H54 (cell line): ENCODE measurements around the gene TOP1.

Experiments used
- DNase-seq: peaks from one replicate; pipeline ENCODE4 v3.0.0; 2011; ENCODE audit warnings: low spot score, mixed read lengths; ENCODE audit not compliant: insufficient read length
- FAIRE-seq: peaks from 3 replicates; lab custom pipeline; 2011; peaks lifted over from hg19 to GRCh38; lab: Jason Lieb, UNC
- POLR2A ChIP-seq: IDR thresholded peaks from 2 replicates; pipeline ENCODE4 v1.6.1; 2011; ENCODE audit warnings: low read depth, mild to moderate bottlenecking, low read length

Gene TOP1

GRCh38 chr20:41011551-41012067, 17.0 kb upstream of the TOP1 start:
- FAIRE-seq (no peak), DNase-seq (no peak)
- no peak for TF ChIP-seq POLR2A

GRCh38 chr20:41014561-41015088, 14.0 kb upstream of the TOP1 start:
- no peak for TF ChIP-seq POLR2A
- DNase-seq = no peak
- no peak for FAIRE-seq

- DNase-seq (no peak), FAIRE-seq (no peak)
- no peak for TF ChIP-seq POLR2A
Measured at GRCh38 chr20:41017448-41018042, 11.1 kb upstream of the TOP1 start.

GRCh38 chr20:41018153-41018552, 10.5 kb upstream of the TOP1 start:
- DNase-seq (no peak), FAIRE-seq (no peak)
- TF ChIP-seq POLR2A = no peak

GRCh38 chr20:41023549-41023948, 5.1 kb upstream of the TOP1 start:
- FAIRE-seq (no peak), DNase-seq (no peak)
- TF ChIP-seq POLR2A = no peak

- FAIRE-seq (no peak), DNase-seq (no peak)
- TF ChIP-seq POLR2A = no peak
Measured at GRCh38 chr20:41027366-41027765, 1.3 kb upstream of the TOP1 start.

GRCh38 chr20:41027872-41028358, 707 bp upstream of the TOP1 start:
- DNase-seq (no peak), FAIRE-seq (no peak)
- TF ChIP-seq POLR2A = no peak

- TF ChIP-seq POLR2A = no peak
- FAIRE-seq = no peak
Measured at GRCh38 chr20:41029150-41029901, 704 bp downstream of the TOP1 start.

GRCh38 chr20:41030061-41030460, 1.4 kb downstream of the TOP1 start:
- FAIRE-seq = no peak
- DNase-seq = no peak
- TF ChIP-seq POLR2A = no peak

More at GRCh38 chr20:41029150-41029901, 704 bp downstream of the TOP1 start:
- no peak for DNase-seq

GRCh38 chr20:41030531-41031242, 2.1 kb downstream of the TOP1 start:
- DNase-seq = no peak
- TF ChIP-seq POLR2A = no peak
- FAIRE-seq = no peak

GRCh38 chr20:41031243-41031619, 2.6 kb downstream of the TOP1 start:
- FAIRE-seq (no peak), DNase-seq (no peak)
- TF ChIP-seq POLR2A = no peak

- FAIRE-seq (no peak), DNase-seq (no peak)
- no peak for TF ChIP-seq POLR2A
Measured at GRCh38 chr20:41032271-41032670, 3.6 kb downstream of the TOP1 start.

- FAIRE-seq (no peak), DNase-seq (no peak)
- no peak for TF ChIP-seq POLR2A
Measured at GRCh38 chr20:41034239-41034638, 5.6 kb downstream of the TOP1 start.

GRCh38 chr20:41035207-41035606, 6.6 kb downstream of the TOP1 start:
- TF ChIP-seq POLR2A = no peak
- FAIRE-seq (no peak), DNase-seq (no peak)
